GM19438 (cell line): ENCODE measurements around the gene DCUN1D4.
"Not testable (repeated sequence)": the region's sequence is repeated elsewhere in the genome, so short reads cannot be mapped to it uniquely, and the experiment has no call there.

ENCODE experiments used
- ATAC-seq: cut with Tn5 transposase; IDR thresholded peaks from one replicate; pipeline ENCODE4 v1.9.1; 2021; ENCODE audit warnings: low read depth; ENCODE audit not compliant: unreplicated experiment

Gene DCUN1D4

DNA sequence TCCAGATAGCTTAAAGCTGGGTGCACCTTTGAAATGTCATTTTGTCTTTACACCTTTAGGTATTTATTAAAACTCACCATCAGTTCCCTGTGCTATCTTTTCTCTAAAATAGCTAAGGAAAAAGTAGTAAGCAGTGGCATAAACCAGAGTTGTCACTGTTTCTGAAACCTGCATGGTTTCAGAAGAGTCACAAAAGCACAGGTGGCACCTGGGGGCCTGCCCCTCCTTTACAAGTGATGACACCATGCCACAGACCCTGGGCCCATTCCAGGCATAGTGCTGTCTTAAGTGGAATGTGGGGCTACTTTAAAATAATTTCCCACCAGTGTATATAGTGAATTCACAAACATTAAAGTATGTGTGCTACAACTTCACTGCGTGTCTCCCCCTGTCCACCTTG is 47.8 kb downstream of the DCUN1D4 start:
- no peak for ATAC-seq

DNA sequence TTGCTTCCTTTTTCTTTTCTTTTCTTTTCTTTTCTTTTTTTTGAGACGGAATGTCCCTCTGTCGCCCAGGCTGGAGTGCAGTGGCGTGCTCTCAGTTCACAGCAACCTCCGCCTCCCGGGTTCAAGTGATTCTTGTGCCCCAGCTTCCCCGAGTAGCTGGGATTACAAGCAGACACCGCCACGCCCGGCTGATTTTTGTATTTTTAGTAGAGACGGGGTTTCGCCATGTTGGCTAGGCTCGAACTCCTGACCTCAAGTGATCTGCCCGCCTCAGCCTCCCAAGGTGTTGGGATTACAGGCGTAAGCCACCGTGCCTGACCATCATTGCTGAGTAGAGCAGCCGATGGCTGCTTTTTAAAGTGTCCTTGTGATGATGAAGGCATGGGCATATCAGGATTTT is 50.4 kb downstream of the DCUN1D4 start:
- not testable (repeated sequence) for ATAC-seq

GRCh38 chr4:51894059-51894645 is 51.2 kb downstream of the DCUN1D4 start:
- no peak for ATAC-seq

GRCh38 chr4:51895158-51895557 is 52.2 kb downstream of the DCUN1D4 start:
- peak; percentile 69 for ATAC-seq

DNA sequence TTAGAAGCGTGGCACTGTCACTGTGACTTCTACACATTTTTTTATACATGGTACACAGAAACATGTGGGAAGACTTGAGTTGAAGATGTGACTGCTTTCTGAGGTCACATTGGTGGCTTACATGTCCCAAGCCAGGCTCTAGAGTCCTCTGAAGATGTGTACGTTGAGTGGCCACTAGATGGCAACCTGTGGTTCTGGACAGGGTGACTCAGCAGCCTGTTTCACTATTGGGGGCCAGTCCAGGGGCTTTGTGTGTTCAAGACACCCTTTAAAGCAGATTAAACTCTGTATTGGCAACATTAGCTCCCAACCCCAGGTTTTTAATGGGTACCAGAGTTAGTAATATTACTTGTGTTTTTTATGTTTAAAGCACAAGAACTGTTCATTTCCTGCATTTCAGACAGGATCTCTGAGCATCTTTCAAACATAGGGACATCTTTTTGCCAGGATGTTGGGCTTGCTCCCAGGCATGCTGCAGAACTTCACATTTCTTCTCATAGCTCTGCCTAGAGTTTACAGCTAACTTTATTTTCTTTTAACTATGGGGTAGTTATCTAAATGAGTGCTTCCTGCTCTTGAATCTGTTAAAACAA is 53.0 kb downstream of the DCUN1D4 start:
- peak; percentile 98 for ATAC-seq

- no peak for ATAC-seq
Observed at GRCh38 chr4:51901363-51901762, 58.4 kb downstream of the DCUN1D4 start.

DNA sequence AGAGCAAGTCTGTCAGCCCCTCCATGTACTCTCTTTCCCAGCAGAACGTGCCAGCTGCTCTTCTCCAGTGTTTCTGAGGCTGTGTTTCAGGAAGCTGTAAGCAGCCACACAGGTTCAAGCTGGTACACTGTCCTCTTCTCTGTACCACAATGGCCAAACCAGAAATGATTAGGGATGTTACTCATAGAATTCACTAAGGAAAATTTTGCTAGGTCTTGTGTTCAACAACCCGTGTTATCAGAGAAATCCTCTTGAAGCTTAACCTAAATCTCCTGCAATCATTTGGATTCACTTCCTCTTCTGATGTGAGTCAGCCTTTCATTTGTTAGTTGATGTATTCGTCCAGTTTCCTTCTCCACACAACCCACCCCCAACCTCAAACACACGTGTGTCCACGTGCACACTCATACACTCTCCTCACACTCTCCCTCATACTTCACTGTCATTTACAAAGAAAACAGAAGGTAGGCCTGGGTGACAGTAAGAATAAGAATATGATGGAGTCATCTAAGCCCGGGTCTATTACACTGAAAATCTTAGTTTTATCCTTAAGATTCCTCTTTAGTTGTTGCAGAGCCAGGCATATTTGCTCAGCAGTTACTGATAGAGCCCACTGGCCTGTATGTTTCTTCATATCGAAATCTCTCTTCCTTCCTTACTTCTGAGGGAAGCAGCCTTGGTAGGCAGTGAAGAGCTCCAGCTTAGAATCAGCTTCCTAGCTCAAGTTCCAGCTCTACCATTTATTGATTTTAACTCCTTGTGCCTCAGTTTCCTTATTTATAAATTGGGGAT is 63.4 kb downstream of the DCUN1D4 start:
- peak; percentile 96 for ATAC-seq

DNA sequence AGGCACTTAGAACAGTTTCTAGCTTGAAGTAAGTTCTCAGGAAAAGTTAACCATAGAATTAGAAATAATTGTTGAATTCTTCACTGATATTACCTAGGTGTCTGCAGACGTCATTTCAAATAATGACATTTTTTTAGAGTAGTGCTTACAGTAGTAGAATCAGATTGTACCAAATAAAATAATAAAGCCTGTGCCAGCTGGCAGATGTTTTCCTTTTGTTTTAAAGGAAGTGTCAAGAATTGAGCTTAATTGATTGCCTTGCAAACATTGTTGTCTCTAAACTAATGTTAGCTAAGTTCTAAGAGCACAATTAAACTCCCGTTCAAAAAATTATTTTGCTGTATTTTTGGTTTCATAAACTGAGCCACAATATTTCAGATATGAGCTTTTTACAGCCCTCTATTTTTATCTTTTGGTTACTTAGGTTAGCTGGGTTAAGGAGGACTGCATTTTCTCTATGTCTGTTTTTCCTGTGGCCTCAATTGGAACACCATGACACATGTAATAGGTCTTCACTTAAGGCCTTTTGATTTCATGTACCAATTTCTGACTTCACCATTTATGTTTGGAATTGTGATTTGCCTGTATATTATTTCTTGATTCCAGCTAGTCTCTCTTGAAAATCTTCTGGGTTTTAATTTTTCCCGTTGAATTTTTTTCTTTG is 64.2 kb downstream of the DCUN1D4 start:
- no peak for ATAC-seq

GRCh38 chr4:51909236-51909703 is 66.3 kb downstream of the DCUN1D4 start:
- no peak for ATAC-seq

GRCh38 chr4:51918251-51918650 is 75.3 kb downstream of the DCUN1D4 start:
- ATAC-seq = no peak

GRCh38 chr4:51923343-51923742 is 80.4 kb downstream of the DCUN1D4 start:
- no peak for ATAC-seq

DNA sequence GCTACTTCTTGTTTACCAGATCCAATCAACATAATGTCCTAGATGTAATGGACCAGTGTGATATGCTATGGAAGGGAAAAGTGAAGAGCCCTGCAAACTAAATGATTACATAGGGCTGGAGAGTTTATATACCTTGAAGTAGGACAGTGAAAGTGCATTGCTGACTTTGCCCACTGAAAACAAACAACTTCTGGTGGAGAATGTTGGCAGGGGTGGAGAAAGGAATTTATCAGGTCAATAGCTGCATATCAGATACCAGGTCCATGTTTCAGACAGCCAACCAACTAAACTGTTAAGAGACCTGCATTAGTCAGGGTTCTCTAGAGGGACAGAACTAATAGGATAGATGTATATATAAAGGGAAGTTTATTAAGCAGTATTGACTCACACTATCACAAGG is 82.4 kb downstream of the DCUN1D4 start:
- no peak for ATAC-seq

- no peak for ATAC-seq
Observed at GRCh38 chr4:51930557-51930956, 87.6 kb downstream of the DCUN1D4 start.

DNA sequence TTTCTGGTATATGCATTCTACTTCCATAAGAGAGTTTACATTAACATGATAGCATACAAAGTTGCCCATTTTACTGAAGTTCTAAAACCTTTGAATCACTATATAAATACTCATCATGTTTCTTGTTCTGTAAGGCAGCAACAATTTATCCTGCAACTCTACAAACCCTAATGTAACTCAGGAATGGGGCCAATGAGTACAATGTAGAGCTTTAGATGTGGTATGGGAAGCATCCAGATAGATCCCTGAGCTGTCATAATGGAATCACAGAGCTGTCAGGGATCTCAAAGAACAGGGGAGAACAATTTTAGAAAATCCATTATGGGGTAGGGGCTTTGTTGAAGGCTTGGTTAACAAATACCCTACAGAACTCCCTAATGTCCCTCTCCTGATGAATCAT is 88.5 kb downstream of the DCUN1D4 start:
- ATAC-seq = no peak

DNA sequence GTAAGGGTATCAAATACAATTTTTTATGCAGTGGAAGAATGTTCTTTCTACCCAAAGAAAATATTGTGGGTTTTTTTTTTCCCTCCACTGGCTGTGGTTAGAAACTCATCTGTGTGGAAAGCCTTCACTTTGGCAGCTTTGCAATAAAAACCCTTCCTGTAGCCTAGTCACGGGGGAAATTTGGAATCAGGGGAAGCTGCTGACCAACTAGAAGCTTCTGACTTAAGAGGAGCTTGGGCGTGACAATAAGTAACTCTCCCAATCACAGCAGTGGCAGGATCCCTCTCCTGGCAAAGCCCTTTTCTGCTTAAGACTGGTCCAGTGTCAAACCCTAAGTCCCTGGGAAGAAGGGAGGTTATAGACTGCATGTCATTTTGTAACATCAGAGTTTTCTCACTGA is 89.3 kb downstream of the DCUN1D4 start:
- ATAC-seq = no peak

DNA sequence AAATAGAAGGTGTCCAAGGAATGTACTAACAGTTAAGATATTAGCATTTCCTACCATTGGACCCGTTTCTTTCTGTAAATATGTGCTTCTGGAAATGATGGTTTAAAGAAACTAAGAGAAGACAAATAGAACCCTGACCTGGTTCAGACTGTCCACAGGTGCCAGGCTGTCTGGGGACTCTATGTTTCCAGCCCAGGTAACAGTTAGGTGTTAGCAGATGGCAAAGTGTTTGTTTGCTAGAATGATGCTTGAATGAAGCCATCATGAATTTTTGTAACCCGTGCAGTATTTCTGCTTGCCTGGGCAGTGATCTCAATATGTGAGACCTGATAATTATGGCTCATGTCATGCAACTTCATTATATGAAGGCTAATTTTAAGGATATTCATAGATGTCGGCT is 89.7 kb downstream of the DCUN1D4 start:
- ATAC-seq = no peak

DNA sequence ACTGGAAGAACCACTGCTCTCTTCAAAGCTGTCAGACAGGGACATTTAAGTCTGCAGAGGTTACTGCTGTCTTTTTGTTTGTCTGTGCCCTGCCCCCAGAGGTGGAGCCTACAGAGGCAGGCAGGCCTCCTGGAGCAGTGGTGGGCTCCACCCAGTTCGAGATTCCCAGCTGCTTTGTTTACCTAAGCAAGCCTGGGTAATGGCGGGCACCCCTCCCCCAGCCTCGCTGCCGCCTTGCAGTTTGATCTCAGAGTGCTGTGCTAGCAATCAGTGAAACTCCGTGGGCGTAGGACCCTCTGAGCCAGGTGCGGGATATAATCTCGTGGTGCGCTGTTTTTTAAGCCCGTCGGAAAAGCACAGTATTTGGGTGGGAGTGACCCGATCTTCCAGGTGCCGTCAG is 97.5 kb downstream of the DCUN1D4 start:
- not testable (repeated sequence) for ATAC-seq

DNA sequence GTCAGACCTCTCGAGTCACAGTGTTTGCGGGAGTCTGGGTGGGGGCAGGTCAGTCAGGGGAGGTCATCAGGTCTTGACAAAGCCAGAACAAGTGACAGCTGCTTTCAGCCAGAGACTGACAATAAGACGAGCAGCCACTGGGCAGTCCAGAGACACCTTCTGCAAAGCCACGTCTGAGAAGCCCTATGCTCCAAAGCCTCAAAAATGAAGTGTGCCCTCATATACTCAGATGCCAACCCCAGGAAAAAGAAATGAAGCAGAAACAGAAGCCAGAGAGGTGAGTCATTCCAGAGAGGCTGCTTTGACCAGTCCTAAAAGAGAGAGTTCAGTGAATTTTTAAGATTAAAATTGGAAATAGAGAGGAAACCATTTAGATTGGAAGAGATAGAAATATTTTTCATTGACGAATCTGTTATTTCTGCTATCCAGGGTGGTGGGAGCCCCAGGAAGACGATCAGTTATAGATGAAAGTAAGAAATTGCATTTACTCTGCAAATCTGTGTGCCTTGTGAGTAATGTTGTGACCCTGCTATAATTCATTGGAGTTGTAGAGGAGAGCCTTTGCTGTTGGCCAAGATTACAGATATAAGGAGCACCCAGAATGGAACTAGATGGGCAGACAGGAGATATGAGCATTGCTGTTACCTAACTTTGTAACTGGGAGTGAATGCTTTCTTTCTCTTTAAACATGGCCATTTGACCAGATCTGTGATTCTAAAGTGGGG is 99.3 kb downstream of the DCUN1D4 start:
- no peak for ATAC-seq

- ATAC-seq = no peak
Observed at GRCh38 chr4:51942833-51943215, 99.9 kb downstream of the DCUN1D4 start.

- ATAC-seq = no peak
Observed at GRCh38 chr4:51943221-51943620, 100.3 kb downstream of the DCUN1D4 start.
